Fibroblast of lung (primary cell): ENCODE measurements around the gene ITIH3. TPM values are rescaled to one million over a fixed set of nuclear protein-coding genes. Genes with fewer than 3 reads are reported as not detected.

ENCODE experiments used
- DNase-seq, 2 donors: peaks; one replicate each; pipeline versions ENCODE4 v3.0.0 to v3.0.0-alpha.2; 2010; ENCODE audit warnings: low read depth in 2 of 2
- H2AFZ ChIP-seq: 2 replicates; pipeline ENCODE4 v1.5.1; 2012; ENCODE audit warnings: low read length, control low read depth, inconsistent platforms
- H3K27ac ChIP-seq: 2 replicates; pipeline ENCODE4 v1.5.1; 2011; ENCODE audit warnings: low read length, control low read depth; ENCODE audit not compliant: insufficient read depth
- H3K27me3 ChIP-seq: 2 replicates; pipeline ENCODE4 v1.5.1; 2011; ENCODE audit warnings: mild to moderate bottlenecking, low read length; ENCODE audit not compliant: control insufficient read depth, insufficient read depth
- H3K36me3 ChIP-seq: 2 replicates; pipeline ENCODE4 v1.5.1; 2011; ENCODE audit warnings: low read length; ENCODE audit not compliant: control insufficient read depth, insufficient read depth
- H3K4me1 ChIP-seq: 2 replicates; pipeline ENCODE4 v1.5.1; 2011; ENCODE audit warnings: low read length; ENCODE audit not compliant: control insufficient read depth, insufficient read depth; ENCODE audit errors: extremely low read depth
- H3K4me2 ChIP-seq: 2 replicates; pipeline ENCODE4 v1.5.1; 2011; ENCODE audit warnings: low read length, control low read depth; ENCODE audit not compliant: insufficient read depth; ENCODE audit errors: extremely low read depth
- H3K4me3 ChIP-seq, 4 experiments: fragments of 200-600 bp in 1 of 4; sonication (generic) in 1 of 4; replicated peaks in 1 of 4; 2 replicates each; pipeline ENCODE4 v1.5.1; 2011 to 2016; ENCODE audit warnings: low read length in 4 of 4, low read depth in 3 of 4, mild to moderate bottlenecking in 3 of 4, control low read depth in 2 of 4, inconsistent platforms in 1 of 4, mixed read lengths in 1 of 4; ENCODE audit not compliant: insufficient read depth in 1 of 4; ENCODE audit errors: control extremely low read depth in 1 of 4
- H3K79me2 ChIP-seq: 2 replicates; pipeline ENCODE4 v1.5.1; 2012; ENCODE audit warnings: mild to moderate bottlenecking, low read length, inconsistent platforms; ENCODE audit not compliant: control insufficient read depth, insufficient read depth
- H3K9ac ChIP-seq: 2 replicates; pipeline ENCODE4 v1.5.1; 2011; ENCODE audit warnings: mild to moderate bottlenecking, low read length, control low read depth; ENCODE audit not compliant: insufficient read depth
- H3K9me3 ChIP-seq: 2 replicates; pipeline ENCODE4 v1.5.1; 2012; ENCODE audit warnings: low read depth, low read length; ENCODE audit not compliant: control insufficient read depth, insufficient read depth
- H4K20me1 ChIP-seq: 2 replicates; pipeline ENCODE4 v1.5.1; 2011; ENCODE audit warnings: low read length; ENCODE audit not compliant: control insufficient read depth, insufficient read depth; ENCODE audit errors: extremely low read depth
- EZH2 ChIP-seq: IDR thresholded peaks from 2 replicates; pipeline ENCODE4 v1.5.1; 2012; ENCODE audit warnings: low read length, control low read depth, mild to moderate bottlenecking; ENCODE audit errors: missing control alignments
- polyA plus RNA-seq, 2 donors: library from polyadenylated mRNA; depleted of rRNA in 1 of 2; stranded (reverse) in 1 of 2; unstranded in 1 of 2; fragments of >200 nt; gene quantifications; 2 replicates each; pipeline ENCODE4 v1.2.1, GENCODE V29; 2011 to 2012; ENCODE audit warnings: missing spikeins in 1 of 2
- total RNA-seq: library from RNA; depleted of rRNA; stranded (reverse); fragments of >200 nt; gene quantifications from 2 replicates; pipeline ENCODE4 v1.2.1, GENCODE V29; 2014
- TF ChIP-seq, protein P1 (sequence below), 2 donors: IDR thresholded peaks in 1 of 2; conservative IDR thresholded peaks in 1 of 2; 1 replicate in 1 of 2; 2 replicates in 1 of 2; pipeline ENCODE4 v1.5.1; 2011 to 2012; ENCODE audit warnings: low read length in 2 of 2, control low read depth in 1 of 2, inconsistent platforms in 1 of 2, low read depth in 1 of 2, mild to moderate bottlenecking in 1 of 2

The ITIH3 gene
- total and polyA plus RNA-seq, 2 donors (not counting 1 experiment from before 2014, with no cell fraction given), result 0.17 to 1.5 TPM

DNA sequence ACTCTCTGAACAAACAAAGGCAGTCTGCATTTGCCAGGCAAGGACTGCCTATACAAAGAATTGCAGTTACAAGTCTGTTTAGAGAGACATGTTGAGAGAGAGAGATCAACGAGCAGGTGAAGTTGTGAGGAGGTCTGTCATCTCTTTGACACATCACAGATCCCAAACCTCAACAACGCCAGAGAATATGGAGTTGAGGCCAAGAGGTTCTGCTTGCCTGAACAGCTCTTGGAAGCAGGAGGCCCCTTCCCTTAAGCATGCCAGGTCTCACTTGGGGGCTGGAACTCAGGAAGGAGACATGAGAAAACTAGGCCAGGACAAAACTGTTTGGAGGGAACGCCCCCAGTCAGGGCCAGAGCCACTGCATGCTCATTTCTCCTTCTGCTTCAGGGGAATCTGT, 62.5 kb downstream of the ITIH3 start:
- TF ChIP-seq, protein P1, sequence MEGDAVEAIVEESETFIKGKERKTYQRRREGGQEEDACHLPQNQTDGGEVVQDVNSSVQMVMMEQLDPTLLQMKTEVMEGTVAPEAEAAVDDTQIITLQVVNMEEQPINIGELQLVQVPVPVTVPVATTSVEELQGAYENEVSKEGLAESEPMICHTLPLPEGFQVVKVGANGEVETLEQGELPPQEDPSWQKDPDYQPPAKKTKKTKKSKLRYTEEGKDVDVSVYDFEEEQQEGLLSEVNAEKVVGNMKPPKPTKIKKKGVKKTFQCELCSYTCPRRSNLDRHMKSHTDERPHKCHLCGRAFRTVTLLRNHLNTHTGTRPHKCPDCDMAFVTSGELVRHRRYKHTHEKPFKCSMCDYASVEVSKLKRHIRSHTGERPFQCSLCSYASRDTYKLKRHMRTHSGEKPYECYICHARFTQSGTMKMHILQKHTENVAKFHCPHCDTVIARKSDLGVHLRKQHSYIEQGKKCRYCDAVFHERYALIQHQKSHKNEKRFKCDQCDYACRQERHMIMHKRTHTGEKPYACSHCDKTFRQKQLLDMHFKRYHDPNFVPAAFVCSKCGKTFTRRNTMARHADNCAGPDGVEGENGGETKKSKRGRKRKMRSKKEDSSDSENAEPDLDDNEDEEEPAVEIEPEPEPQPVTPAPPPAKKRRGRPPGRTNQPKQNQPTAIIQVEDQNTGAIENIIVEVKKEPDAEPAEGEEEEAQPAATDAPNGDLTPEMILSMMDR (conservative IDR thresholded peaks at IDR 0.05 in 1 of 2, IDR thresholded peaks at IDR 0.05 in 1 of 2; ENCODE audit: low read depth in 1 of 2, low read length in 2 of 2), result no peak
- no peak for TF ChIP-seq EZH2

DNA sequence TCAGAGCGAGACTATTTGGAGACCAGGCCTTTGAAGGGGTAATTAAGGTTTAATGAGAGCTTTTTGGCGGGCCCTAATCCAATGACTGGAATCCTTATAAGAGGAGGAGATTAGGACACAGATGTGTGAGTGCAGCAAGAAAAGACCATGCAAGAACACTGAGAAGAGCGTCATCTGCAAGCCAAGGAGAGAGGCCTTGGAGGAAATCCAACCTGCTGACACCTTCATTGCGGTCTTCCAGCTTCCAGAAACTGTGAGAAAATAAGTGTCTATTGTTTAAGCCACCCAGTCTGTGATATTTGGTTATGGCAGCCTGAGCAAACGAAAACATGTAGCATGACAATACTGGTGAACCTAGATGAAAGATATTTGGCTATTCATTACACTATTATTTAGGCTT, 63.3 kb downstream of the ITIH3 start:
- H3K4me3 ChIP-seq, result no peak overlapping the region
- no peak overlapping the region for H3K9ac ChIP-seq
- no peaks in the 10 kb centered on the region for H3K36me3 ChIP-seq
- no peaks in the 10 kb centered on the region for H4K20me1 ChIP-seq
- H3K4me1 ChIP-seq, result no peaks in the 10 kb centered on the region
- H3K27ac ChIP-seq, result no peak overlapping the region
- no peak for DNase-seq
- H3K4me2 ChIP-seq, result no peak overlapping the region
- H2AFZ ChIP-seq, result no peak overlapping the region
- H3K79me2 ChIP-seq, result no peaks in the 10 kb centered on the region
- H3K9me3 ChIP-seq, result no peaks in the 10 kb centered on the region
- no peaks in the 10 kb centered on the region for H3K27me3 ChIP-seq
- TF ChIP-seq, protein P1 (conservative IDR thresholded peaks at IDR 0.05 in 1 of 2, IDR thresholded peaks at IDR 0.05 in 1 of 2; ENCODE audit: low read depth in 1 of 2, low read length in 2 of 2), result no peak
- TF ChIP-seq EZH2, result no peak

More for the DNA sequence above, 62.5 kb downstream of the ITIH3 start:
- Histone ChIP-seq H4K20me1 (no peaks in the 10 kb centered on the region), H3K9me3 (no peaks in the 10 kb centered on the region), H3K27me3 (no peaks in the 10 kb centered on the region), H3K27ac (no peak overlapping the region), H3K4me1 (no peaks in the 10 kb centered on the region), H2AFZ (no peak overlapping the region), H3K4me2 (no peak overlapping the region), H3K79me2 (no peaks in the 10 kb centered on the region), H3K9ac (no peak overlapping the region), H3K4me3 (no peak overlapping the region), H3K36me3 (no peaks in the 10 kb centered on the region)
- no peak for DNase-seq

Other genes with a start within 250 kb of the ITIH3 start
- 97.3 and 112 TPM in 2 replicates for gene PBRM1, start 108.9 kb upstream of the ITIH3 start, total RNA-seq
- 36.2 and 37.2 TPM in 2 replicates for gene PBRM1, start 108.9 kb upstream of the ITIH3 start, polyA plus RNA-seq
- gene GNL3, start 108.8 kb upstream of the ITIH3 start, total RNA-seq, result 99.9 and 145 TPM in 2 replicates
- 71.5 and 75.2 TPM in 2 replicates for gene GNL3, start 108.8 kb upstream of the ITIH3 start, polyA plus RNA-seq
- 107 and 116 TPM in 2 replicates for gene GLT8D1, start 89.0 kb upstream of the ITIH3 start, total RNA-seq
- 99.6 and 160 TPM in 2 replicates for gene GLT8D1, start 89.0 kb upstream of the ITIH3 start, polyA plus RNA-seq
- gene SPCS1, start 88.7 kb upstream of the ITIH3 start, total RNA-seq, result 46.0 and 49.0 TPM in 2 replicates
- 134 and 151 TPM in 2 replicates for gene SPCS1, start 88.7 kb upstream of the ITIH3 start, polyA plus RNA-seq
- gene NEK4, start 23.9 kb upstream of the ITIH3 start, total RNA-seq, result 21.3 and 24.9 TPM in 2 replicates
- 12.7 and 16.0 TPM in 2 replicates for gene NEK4, start 23.9 kb upstream of the ITIH3 start, polyA plus RNA-seq
- not detected in 2 replicates for gene ITIH1, start 17.2 kb upstream of the ITIH3 start, total RNA-seq
- not detected in 2 replicates for gene ITIH1, start 17.2 kb upstream of the ITIH3 start, polyA plus RNA-seq
- 2.6 TPM in 2 replicates for gene ITIH4, start 35.9 kb downstream of the ITIH3 start, total RNA-seq
- 0.36 and 1.1 TPM in 2 replicates for gene ITIH4, start 35.9 kb downstream of the ITIH3 start, polyA plus RNA-seq
- not detected in 2 replicates for gene MUSTN1, start 40.2 kb downstream of the ITIH3 start, total RNA-seq
- gene MUSTN1, start 40.2 kb downstream of the ITIH3 start, polyA plus RNA-seq, result 3.2 TPM in 1 of 2 replicates, not detected in the other
- gene STIMATE, start 102.8 kb downstream of the ITIH3 start, total RNA-seq, result 10.3 and 13.0 TPM in 2 replicates
- gene STIMATE, start 102.8 kb downstream of the ITIH3 start, polyA plus RNA-seq, result 11.6 and 11.7 TPM in 2 replicates